Activated CD4-positive, alpha-beta T cell treated with anti-CD3 and anti-CD28 coated beads, Interleukin-2, amount 50 U/mL, for 24 hours (primary cell): Measurements from ENCODE around the gene PRKAR1B.

ENCODE experiments used
- DNase-seq, 2 donors: peaks; one replicate each; pipeline ENCODE4 v3.0.0-alpha.2; 2020; ENCODE audit warnings: low read depth in 1 of 2, low spot score in 1 of 2

PRKAR1B gene

DNA sequence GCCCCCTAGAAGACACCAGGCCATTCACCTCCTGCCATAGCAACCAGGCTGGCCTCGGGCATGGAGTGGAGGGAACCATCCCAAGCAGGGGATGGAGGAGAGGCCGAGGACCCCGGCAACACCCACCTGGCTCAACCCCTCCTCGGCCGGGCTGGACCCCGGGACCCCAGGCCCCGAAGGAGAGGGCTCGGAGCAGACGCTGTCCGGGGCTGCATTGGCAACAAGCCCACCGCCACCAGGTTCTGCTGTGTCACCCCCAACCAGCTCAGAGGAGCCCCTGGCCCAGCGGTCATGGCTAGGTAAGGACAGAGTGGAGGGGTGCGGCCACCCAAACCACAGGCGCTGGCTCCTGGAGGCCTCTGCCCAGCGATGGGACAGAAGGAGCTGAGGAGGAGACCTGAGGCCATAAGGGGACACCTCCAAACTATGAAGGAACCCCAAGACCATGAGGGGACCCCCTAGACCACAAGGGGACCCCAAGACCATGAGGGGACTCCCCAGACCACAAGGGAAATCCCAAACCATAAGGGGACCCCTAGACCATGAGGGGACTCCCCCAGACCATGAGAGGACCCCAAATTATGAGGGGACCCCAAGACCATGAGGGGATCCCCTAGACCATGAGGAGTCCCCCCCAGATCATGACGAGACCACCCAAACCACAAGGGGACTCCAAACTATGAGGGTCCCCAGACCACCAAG lies 132.7 kb downstream of the PRKAR1B start:
- no peak for DNase-seq

DNA sequence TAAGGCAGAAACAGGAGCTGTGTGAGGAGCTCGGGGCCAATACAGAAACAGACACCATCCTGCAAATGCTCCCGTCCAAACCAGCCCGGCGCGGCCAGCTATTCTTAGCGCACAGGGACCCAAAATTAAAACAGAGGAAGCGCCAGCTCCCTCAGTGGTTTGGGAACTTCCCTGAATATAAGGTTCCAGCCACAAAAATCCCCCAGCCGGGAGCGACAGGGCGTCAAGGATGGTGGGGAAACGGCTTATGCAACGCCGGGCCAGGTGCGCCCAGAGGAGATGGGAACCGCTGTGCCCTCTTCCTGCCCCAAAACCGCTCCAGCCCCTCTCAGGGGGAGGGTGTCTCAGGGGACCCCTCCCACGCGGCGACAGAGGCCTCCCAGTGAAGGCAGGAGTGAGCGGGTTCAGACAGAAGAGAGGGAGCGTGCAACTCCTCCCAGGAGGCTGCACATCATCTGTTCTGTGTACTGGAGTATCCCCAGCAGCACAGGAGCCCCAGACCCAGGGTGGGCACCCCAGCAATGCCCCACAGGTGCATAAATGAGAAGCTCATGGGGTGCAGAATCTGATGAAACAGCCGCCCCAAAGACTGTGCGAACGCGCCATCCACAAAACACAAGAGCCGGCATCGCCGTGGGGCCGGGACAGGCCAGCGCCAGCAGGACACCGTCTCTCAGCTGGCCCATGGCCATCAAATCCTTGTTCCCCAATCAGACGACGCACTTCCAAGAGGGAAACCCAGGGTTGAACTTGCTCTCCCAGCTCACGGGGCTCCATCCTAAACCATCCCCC lies 133.6 kb downstream of the PRKAR1B start:
- DNase-seq, result no peak

DNA sequence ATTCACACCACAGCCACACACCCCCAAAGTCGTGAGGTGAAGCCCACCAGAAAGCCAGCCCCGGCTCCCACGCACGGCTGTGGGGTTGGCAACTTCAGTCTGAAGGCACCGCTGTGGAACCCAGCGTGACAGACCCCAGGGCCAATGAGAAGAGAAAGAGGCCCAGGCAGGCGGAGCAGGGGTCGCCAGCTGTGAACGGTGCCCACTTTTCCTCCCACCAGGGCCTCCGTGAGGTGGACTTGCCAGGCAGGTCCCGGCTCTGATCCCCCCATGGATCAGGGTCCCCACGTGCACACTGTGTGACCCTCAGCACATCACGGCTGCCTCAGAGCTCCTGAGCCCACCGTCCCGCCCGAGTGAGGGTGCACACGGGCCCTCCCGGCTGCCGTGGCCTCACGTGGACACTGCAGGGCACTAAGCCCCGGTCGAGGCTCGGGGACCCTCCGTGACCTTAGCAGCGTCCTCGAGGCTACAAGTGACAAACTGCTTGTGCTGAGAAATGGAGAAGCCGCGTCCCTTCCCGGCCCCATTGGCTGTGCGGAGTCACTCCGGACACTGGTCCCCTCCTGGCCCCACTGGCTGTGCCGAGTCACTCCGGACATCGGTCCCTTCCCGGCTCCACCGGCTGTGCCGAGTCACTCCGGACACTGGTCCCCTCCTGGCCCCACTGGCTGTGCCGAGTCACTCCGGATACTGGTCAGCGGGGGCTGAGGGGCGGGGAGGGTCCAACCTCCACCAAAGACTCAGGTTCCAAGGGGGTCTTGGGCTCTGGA lies 135.0 kb downstream of the PRKAR1B start:
- no peak for DNase-seq

DNA sequence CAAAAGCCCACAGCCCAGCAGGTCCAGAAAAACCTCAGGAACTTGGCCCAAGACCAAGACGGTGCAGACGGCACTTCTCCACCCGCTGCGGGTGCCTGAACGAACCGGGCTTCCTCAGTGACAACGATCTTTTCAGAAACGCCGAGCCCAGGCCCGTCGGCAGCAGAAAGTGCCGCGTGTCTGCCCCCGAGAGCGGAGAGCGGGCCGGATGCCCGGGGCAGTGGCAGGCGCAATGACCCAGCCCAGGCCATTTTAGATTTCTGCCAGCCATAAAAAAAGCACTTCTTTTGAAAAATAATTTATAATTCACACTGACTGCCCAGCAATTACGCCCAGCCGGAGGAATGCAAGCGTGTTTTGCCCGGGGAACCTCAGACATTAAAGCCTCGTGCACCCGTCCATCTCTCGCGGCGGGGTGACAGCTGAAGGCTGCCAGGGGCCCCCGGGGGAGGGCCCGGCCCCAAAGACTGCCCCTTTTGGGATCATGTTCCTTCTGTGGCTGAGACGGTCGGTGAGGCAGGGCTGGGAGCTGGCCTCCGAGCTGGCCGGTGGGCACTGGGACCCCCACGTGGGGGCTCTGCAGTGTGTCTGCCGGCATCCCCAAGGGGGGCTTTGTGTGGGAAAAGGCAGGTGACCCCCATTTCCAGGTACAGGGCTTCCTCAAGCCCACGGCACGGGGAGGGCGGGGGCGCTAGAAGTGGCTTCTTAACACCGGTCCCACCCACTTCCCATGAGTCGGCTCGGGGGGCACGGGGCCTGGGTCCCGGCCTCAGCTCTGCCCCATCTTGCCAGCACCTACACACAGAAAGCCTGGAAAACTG lies 136.1 kb downstream of the PRKAR1B start:
- DNase-seq, result no peak

DNA sequence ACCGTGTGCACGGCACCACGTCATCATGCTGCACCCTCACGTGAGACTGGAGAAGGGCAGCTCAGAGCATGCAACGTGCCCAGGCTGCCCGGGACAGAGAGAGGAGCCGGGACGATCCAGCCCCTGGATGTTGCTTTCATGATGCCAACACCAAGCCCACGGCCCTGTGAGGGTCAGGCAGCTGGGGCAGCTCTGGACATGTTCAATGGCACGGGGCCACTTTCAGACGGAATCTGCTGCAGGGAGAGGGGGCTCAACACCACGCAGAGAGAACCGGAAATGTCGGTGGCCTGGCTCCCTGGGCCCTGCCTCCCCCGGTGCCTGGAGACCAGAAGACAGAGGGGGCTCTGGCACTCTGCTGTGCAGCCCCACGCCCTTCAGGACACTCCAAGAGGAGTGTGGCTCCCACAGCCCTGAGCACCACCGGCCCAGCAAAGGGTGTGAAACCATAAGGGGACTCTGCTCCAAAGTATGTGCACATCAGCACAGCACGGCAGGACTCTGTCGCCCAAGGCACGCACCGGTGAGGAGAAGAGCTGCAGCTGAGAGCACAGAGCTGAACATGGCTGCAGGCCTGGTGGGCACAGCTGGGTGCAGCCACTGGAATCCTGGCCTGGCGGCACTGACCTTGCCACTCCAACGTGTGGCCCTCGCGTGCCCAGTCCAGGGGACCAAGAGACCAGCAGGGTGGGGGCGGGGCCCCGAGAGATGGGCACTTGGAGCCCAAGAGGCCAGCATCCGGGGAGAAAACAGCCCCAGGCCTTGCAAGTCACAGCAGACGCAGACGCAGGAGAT lies 137.1 kb downstream of the PRKAR1B start:
- no peak for DNase-seq

DNA sequence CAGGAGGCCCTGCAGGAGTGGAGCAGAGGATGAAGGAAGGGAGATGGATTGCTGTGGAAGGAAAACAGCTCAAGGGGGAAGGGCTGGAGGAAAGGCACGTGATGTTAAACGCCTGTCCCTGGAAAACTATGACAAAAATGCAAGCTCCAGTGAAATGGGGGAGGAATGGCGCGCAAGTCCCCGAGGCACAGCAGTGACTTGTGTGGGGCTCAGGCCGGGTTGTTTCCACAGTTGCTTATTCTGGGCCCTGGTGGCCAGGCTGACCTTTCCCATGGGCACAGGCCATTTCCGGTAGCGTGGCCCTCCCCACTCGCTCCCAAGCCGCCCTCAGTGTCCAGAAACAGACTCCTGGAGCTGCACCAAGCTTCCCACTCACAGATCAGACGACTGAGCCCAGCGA lies 139.3 kb downstream of the PRKAR1B start:
- DNase-seq, result no peak

DNA sequence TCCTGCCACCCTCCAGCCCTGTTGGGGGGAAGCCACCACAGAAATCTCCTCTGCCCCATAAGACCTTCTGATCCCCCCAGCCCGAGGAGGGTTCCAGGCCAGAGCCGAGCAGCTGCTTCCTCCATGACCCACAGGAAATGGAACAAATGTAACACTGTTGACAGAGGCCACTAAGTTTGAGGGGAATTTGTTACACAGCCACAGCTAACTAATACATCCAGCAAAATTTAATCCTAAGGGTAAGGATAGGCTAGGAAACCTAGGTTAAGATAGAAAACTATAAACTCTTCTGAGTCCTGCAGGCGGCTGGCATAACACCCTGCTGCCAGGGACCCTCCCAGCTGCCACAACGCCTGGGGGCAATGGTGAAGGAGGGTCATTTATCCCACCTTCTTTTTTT lies 140.6 kb downstream of the PRKAR1B start:
- no peak for DNase-seq

DNA sequence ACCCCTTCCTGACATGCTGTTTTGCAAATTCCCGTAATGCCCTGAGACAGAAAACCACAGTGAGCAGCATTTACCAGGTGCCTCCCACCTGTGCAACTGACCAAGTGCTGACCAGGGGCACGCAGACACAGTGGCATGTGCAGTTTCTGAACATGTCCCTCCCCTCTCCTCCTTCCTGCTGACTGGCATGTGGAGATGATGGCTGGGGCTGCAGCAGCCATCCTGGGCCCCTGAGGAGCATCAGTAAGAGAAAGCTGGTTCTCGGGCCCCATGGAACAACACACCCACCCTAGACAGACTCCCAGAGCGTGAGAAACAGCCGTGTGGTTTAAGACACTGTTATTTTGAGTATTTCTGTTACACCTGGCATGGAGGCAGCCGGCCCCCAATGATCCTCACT lies 141.2 kb downstream of the PRKAR1B start:
- DNase-seq, result no peak

DNA sequence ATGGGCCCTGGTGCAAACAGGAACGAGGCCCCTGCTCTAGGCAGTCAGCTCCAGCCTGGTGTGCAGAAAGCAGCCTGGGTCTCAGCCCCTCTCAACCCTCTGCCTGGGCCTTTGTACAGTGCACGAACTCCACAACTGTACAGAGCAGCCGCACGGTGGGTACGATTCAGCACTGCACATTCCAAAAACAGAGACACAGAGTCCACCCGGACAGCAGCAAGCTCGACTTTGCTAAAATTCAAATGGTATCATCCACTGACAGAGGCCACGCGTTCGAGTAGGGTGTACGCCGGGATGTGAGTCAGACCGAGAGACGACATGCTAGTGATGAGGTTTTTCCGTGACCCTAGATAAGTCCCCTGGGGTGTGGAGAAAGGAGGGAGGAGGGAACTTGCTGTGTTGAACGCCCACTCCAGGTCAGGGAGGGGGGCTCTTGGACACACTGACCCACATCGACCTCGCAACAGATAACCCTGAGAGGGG lies 141.8 kb downstream of the PRKAR1B start:
- peak; percentile 49 to 74 for DNase-seq

DNA sequence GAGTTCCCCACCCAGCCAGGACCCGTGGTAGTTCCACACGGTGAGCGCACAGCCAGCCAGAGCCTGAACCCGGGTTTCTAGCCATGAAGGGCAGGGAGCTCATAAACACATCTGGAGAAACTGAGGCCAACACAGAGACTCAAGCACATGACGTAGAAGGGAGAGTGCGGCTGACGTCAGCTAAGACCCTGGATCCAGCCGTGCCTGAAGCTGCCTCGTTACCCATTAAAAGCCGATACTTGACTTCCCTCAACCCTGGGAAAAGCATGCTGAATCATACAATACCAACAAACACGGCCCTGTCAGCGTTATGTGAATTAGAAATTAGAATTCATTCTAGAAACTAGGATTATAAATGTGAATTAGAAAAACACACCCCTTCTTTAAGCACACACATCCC lies 142.3 kb downstream of the PRKAR1B start:
- DNase-seq, result no peak

DNA sequence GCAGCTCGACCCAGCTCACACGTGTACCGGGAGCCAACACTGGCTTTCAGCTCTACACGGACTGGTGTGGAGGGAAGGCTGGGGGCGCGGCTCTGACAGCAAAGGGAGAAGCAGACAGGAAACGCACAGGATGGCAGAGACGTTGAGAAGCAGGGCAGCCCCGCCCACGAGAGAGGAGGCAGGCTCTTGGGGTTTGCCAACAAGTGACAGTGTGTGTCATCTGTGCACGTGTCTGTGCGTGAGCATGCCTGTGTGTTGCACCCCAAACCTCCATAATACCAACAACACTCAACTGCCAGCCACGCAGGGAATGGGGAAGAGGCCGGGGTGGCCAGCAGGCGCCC lies 143.0 kb downstream of the PRKAR1B start:
- peak; percentile 68 to 89 for DNase-seq

DNA sequence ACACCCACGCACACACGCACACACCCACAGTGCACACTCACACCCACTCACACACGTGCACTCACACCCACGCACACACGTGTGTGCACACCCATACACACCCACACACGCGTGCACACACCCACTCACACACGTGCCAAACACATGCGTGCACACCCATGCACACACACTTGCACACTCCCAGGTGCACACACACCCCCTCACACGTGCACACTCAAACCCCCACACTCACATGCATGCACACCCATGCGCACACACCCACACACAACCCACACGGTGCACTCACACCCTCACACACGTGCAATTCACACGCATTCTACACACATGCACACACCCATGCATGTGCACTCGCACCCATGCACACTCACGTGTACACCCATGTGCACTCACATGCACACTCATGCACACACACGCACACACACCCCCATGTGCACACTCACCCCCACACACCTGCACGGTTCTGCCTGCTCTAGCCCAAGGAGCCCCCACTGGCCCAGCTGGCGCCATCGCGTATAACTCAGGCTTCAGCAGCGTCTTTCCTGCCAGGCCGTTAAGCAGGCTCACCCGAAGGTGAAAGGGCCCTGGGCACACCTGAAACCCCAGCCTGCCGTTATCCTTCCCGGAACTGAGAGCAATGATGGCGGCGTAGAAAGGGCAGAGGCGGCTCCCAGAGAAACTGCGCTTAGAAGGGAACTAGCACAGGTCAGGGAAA lies 143.5 kb downstream of the PRKAR1B start:
- no peak for DNase-seq

DNA sequence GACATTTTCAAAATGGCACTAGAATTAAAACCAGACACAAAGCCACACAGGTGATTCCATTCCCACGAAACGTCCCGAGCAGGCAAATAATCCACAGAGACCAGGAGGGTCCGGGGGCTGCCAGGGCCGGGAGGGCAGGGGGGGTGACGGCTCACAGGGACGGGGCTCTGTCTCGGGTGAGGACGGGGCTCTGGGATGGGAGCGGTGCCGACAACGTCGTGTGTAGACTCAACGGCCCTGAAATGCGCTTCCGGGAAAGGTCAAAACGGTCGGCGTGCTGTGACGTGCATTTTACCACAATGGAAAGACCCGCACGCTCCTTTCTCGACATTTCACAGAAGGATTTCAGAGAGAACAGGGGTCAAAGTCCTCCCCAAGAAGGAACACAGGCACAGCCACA lies 144.2 kb downstream of the PRKAR1B start:
- DNase-seq, result no peak

DNA sequence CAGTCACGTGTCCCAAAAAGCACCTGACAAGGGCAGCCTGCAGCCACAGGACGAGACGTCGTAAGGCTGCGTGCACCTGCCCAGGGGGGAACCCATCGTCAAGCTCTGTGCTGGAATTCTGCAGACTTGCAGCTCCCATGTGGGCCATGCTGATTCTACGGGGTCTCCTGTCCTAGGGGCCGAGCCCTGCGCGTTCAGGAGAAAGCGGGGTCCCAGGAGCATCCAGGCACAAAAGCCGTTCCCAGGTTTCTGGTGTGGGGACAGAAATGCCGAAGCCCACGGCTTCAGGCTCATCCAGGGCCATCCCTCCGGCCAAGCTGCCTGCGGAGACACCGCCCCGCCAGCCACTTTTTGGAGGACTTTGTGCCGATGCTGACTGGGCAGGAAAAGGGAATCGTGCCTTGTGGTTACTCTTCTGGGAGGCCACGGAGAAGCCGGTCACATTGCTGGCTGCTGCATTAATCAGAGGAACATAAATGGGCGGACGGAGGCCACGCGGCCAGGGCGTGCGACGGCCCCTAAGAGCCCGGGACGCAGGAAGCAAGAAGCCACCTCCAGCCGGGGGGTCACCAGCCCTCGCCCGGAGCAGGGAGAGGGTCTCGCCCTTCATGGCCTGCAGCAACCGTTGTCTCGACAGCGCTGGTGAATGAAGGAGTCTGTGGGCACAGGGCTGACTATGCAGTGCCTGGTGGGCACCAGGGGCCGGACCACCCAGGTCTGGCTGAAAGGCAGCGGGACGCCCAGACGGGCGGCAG lies 144.8 kb downstream of the PRKAR1B start:
- DNase-seq, result no peak

DNA sequence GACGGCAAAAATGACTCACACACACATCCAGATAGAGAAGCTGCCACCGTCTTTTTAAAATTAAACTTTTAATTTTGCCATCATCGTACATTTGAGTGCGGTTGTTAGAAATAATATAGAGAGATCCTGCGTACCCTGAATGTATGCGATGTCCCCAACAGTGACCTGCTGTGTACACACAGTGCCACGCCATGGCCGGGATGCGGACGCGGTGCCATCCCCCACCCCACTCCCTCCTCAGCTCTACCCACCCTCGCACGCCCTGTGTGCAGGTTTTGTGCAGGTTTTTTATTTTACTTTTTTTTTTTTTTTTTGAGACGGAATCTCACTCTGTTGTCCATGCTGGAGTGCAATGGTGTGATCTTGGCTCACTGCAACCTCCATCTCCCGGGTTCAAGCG lies 148.7 kb downstream of the PRKAR1B start:
- DNase-seq, result no peak

DNA sequence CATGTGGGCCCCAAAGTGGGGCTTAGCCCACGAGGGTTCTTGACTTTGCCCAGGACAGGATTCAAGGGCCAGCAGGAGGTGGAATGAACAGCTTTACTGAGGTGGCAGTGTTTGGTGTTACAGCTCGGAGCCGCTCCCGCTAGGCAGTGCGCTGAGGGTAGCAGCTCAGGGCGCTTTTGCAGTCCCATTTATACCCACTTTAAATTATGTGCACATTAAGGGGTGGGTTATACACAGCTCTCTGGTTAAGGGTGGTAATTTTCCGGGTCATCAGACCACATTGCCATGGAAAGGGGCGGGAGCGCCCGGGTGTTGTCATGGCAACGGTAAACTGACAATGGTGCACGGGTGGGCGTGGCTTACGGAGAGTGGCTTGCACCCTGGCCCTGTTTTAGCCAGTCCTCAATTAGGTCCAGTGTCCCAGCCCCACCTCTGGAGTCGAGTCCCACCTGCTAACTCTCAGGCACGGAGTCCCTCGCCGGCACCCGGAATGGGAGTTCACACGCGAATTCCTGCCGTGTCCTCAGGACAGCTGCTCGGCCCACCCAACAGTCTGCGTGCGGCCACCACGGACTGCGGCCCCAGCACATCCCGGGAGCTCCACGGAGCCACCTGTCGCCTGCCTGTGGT lies 149.2 kb downstream of the PRKAR1B start:
- no peak for DNase-seq

DNA sequence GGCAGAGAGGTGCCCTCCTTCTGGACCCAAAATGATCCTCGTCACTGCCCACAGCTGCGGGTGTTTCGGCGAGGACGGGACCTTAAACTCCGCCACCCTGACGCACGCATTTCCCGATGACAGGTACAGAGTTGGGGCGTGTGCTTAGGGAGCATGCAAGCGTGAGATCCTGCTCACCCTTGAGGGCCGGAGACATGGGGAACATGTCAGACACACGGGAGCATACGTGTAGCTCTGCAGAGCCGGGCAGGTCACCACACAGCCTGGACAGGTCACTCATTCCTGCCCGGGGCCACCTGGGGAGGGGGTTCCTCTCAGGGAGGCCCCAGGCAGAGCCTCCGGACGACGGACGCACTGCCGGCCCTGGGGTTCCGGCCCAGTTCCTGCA lies 149.8 kb downstream of the PRKAR1B start:
- DNase-seq, result no peak

DNA sequence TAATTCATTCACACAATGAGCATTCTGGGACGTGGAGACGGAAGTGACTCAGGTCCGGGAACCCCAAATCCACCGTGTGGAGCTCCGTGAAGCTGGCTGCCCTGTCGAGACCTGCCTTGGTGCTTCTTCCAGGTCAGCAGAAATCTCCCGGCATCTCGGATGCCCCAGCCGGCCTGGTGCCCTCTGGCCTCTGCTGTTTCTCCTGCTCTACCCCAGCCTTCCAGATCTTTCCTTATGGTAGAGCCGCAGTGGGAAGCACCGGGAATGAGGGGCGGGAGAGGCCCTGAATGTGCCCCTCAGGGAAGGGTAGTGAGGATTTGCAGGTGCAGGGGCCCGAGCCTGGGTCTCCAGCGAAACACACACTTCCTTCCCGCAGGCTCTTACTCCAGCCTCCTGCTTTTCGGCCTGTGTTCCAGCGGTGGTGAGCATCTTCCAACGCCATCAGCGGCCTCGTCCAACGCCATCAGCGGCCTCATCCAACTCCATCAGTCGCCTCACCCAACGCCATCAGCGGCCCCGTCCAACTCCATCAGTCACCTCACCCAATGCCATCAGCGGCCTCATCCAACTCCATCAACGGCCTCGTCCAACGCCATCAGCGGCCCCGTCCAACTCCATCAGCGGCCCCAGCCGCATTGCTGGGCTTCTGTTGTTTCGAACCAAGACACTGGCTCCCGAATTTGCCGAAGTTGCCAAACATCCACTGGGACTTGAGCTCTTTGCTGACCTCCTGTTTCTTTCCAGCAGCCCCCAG lies 150.4 kb downstream of the PRKAR1B start:
- no peak for DNase-seq
